Heart left ventricle (tissue), 16 donors: ENCODE measurements around the gene SLC19A1. TPM values are rescaled to one million over a fixed set of nuclear protein-coding genes. Genes with fewer than 3 reads are reported as not detected.

Experiments
- ATAC-seq, 4 donors: fragments of 200-7000 bp; cut with Tn5 transposase; one replicate each; pipeline ENCODE4 v1.9.1; 2020 to 2022; ENCODE audit warnings: moderate library complexity in 4 of 4, mild to moderate bottlenecking in 3 of 4, moderate number of reproducible peaks in 1 of 4
- DNase-seq, 5 donors: peaks; one replicate each; pipeline ENCODE4 v3.0.0-alpha.2; 2020
- H3K27ac ChIP-seq, 12 donors: fragments of 200-600 bp; sonication (generic) in 4 of 12; one replicate each; pipeline versions ENCODE4 v1.5.0 to v1.8.0; 2016 to 2022; ENCODE audit warnings: mild to moderate bottlenecking in 2 of 12
- H3K27me3 ChIP-seq, 9 donors: fragments of 200-600 bp; sonication (generic) in 2 of 9; one replicate each; pipeline versions ENCODE4 v1.5.1 to v1.8.0; 2016 to 2022; ENCODE audit warnings: mild to moderate bottlenecking in 3 of 9
- H3K36me3 ChIP-seq, 9 donors: fragments of 200-600 bp; sonication (generic) in 2 of 9; one replicate each; pipeline versions ENCODE4 v1.5.0 to v1.8.0; 2018 to 2022; ENCODE audit warnings: mild to moderate bottlenecking in 2 of 9
- H3K4me1 ChIP-seq, 12 donors: fragments of 200-600 bp; sonication (generic) in 4 of 12; one replicate each; pipeline versions ENCODE4 v1.5.0 to v1.8.0; 2016 to 2022; ENCODE audit warnings: mild to moderate bottlenecking in 3 of 12
- H3K4me3 ChIP-seq, 12 donors: fragments of 200-600 bp; sonication (generic) in 4 of 12; one replicate each; pipeline versions ENCODE4 v1.5.0 to v1.8.0; 2017 to 2022; ENCODE audit warnings: mild to moderate bottlenecking in 9 of 12, moderate library complexity in 4 of 12
- H3K9me3 ChIP-seq, 12 donors: fragments of 200-600 bp; sonication (generic) in 4 of 12; one replicate each; pipeline versions ENCODE4 v1.5.0 to v1.8.0; 2016 to 2022; ENCODE audit warnings: mild to moderate bottlenecking in 1 of 12
- POLR2A ChIP-seq, 2 donors: fragments of 450-650 bp; IDR thresholded peaks; one replicate each; pipeline ENCODE4 v1.6.1; 2017; ENCODE audit warnings: antibody characterized with exemption in 2 of 2, mild to moderate bottlenecking in 2 of 2, moderate library complexity in 2 of 2
- WGBS, 4 donors: extraction: QIAGEN DNeasy Blood & Tissue Kit in 2 of 4; methylation state at CpG; one replicate each; pipeline versions ENCODE4 v1.1.5 to v1.1.7; 2013 to 2018; 5-methylcytosine and 5-hydroxymethylcytosine counted together
- intact Hi-C, 10 donors: fragments of 100-400 bp; cut with DNase I; formaldehyde crosslinking; loops; one replicate each; pipeline versions ENCODE4 v1.11.1 to v1.14.2; 2022
- polyA plus RNA-seq, 2 donors: library from polyadenylated mRNA; stranded (reverse); fragments of 200-250 nt; gene quantifications; one replicate each; pipeline ENCODE4 v1.2.3, GENCODE V29; 2013
- total RNA-seq, 9 donors: library from RNA; depleted of rRNA in 2 of 9; stranded (reverse); fragments of >200 nt in 2 of 9; fragmentation: NEBNext Ultra II Directional in 3 of 9; extraction: Animal tissue kit (Norgen Biotek cat#: 25700) in 3 of 9; gene quantifications; one replicate each; pipeline versions ENCODE4 v1.1.0 to v1.2.4, GENCODE V29; 2016 to 2023
- TF ChIP-seq, protein P1 (sequence below), 12 donors: fragments of 200-600 bp; sonication (generic) in 4 of 12; IDR thresholded peaks; one replicate each; pipeline versions ENCODE4 v1.5.0 to v1.8.0; 2018 to 2022; ENCODE audit warnings: antibody characterized with exemption in 12 of 12, mild to moderate bottlenecking in 5 of 12
- donor health status: ischemic (EF 13 %, LVEDD 7.1; RV severe dilation, severe dysfunction).
- donor health status: healthy with polysubstance abuse.
- donor health status: DM: no; HTN: yes; CAD: no.
- donor health status: DM: no; HTN: no; CAD: no.
- donor health status: ischemic (EF 25% LVEDD 6.9; RV normal size, moderate dysfunction).
- donor health status: ischemic (EF 25% LVEDD 5.7; RV mildly dilated, moderate dysfunction).
- donor health status: healthy.
- donor health status: DM: yes; HTN: yes; CAD: no.
- donor health status: ischemic (EF 35%, LVEDD 5.7; RV mildly dilated, moderate dysfunction).
- donor health status: nonischemic (EF 11% LVEDD 7.7; RV severe dilation, severe dysfunction).
- donor health status: DM: yes; HTN: yes; CAD: no.
- donor health status: PGD.
- donor health status: ischemic (EF 29% LVEDD 5.4; RV normal size, mild dysfunction).
- donor health status: nonischemic (EF 23%, LVEDD 6.1; RV moderate dilation, normal function).

The SLC19A1 gene
- total and polyA plus RNA-seq, 11 donors: 2.4 to 7.0 (median 3.5) TPM

DNA sequence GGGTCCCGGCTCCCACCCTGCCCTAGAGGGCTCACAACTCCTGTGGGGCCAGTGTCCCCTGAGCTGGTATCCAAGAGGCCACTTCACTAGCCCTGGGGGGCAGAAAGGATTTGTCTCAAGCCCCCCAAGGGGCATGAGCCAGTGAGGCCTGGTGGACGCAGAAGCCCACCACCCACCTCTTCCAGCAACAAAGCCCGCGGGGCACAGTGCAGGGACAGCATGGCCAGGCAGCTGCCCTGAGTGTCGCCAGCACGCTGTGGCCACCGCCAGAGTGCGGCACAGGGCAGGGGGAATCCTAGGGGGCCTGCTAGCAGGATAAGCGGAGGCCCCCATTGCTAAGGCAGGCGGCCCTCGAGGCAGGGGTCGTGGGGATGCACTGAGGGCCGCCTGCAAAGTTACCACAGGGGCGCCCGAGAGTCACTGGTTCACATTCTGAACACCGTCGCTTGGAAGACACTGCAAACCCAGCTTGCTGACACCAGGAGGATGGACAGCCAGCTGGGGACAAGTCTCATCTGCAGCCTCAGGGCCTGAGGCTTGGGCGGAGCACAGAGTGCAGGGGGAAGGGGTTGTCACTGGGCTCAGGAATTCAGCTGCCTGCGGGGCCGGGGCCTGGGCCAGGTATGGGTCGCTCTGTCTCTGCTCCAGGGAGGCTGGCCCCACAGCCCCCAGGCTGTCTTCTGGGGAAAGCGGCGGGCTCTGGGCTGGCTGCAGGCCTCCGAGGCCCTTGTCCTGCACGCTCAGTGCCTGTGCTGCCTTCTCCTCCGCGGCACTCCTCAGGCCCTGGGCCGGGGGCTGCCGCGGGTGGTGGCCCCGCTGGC, 26.8 kb downstream of the SLC19A1 start:
- TF ChIP-seq POLR2A (IDR thresholded peaks at IDR 0.05): no peak
- TF ChIP-seq, protein P1, sequence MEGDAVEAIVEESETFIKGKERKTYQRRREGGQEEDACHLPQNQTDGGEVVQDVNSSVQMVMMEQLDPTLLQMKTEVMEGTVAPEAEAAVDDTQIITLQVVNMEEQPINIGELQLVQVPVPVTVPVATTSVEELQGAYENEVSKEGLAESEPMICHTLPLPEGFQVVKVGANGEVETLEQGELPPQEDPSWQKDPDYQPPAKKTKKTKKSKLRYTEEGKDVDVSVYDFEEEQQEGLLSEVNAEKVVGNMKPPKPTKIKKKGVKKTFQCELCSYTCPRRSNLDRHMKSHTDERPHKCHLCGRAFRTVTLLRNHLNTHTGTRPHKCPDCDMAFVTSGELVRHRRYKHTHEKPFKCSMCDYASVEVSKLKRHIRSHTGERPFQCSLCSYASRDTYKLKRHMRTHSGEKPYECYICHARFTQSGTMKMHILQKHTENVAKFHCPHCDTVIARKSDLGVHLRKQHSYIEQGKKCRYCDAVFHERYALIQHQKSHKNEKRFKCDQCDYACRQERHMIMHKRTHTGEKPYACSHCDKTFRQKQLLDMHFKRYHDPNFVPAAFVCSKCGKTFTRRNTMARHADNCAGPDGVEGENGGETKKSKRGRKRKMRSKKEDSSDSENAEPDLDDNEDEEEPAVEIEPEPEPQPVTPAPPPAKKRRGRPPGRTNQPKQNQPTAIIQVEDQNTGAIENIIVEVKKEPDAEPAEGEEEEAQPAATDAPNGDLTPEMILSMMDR (IDR thresholded peaks at IDR 0.05): no peak
- ATAC-seq (no peak), DNase-seq (peak in 3 of 5 donors; percentile 19 to 64 (median 22))
- no peak overlapping the region for H3K27ac ChIP-seq
- peaks cover 0 to 9% (median 0%) of the 10 kb centered on the region in 12 donors for H3K4me1 ChIP-seq
- WGBS, 4 donors: 94 to 95% (median 95%) methylated on average over 17 to 31 of the region's 31 CpGs
- peaks cover 0 to 30% (median 20%) of the 10 kb centered on the region in 12 donors for H3K9me3 ChIP-seq
- no peak overlapping the region for H3K4me3 ChIP-seq
- intact Hi-C loops: no loop called here
- peaks cover 0 to 28% (median 10%) of the 10 kb centered on the region in 9 donors for H3K36me3 ChIP-seq
- no peaks in the 10 kb centered on the region for H3K27me3 ChIP-seq

- TF ChIP-seq POLR2A (IDR thresholded peaks at IDR 0.05): no peak
- TF ChIP-seq, protein P1 (IDR thresholded peaks at IDR 0.05): no peak
- intact Hi-C loops: no loop called here
Observed at GRCh38 chr21:45514311-45515021, 27.8 kb downstream of the SLC19A1 start.

GRCh38 chr21:45513741-45514310, 28.4 kb downstream of the SLC19A1 start:
- TF ChIP-seq, protein P1 (IDR thresholded peaks at IDR 0.05): no peak
- no peak for TF ChIP-seq POLR2A (IDR thresholded peaks at IDR 0.05)
- intact Hi-C loops: no loop called here
- ATAC-seq: peak in 1 of 4 donors; percentile 6
- WGBS, 4 donors: 87 to 91% (median 90%) methylated on average over 10 to 11 of the region's 11 CpGs
- Histone ChIP-seq H3K36me3 (peaks cover 0 to 40% (median 12%) of the 10 kb centered on the region in 9 donors), H3K9me3 (peaks cover 0 to 14% (median 6%) of the 10 kb centered on the region in 12 donors), H3K27me3 (no peaks in the 10 kb centered on the region), H3K4me1 (peaks cover 0 to 9% (median 0%) of the 10 kb centered on the region in 12 donors), H3K27ac (no peak overlapping the region), H3K4me3 (no peak overlapping the region)
- peak in 1 of 5 donors; percentile 13 for DNase-seq

More at GRCh38 chr21:45514311-45515021, 27.8 kb downstream of the SLC19A1 start:
- ATAC-seq: no peak
- Histone ChIP-seq H3K4me3 (no peak overlapping the region), H3K9me3 (peaks cover 0 to 21% (median 12%) of the 10 kb centered on the region in 12 donors), H3K4me1 (peaks cover 0 to 9% (median 0%) of the 10 kb centered on the region in 12 donors), H3K27me3 (no peaks in the 10 kb centered on the region), H3K36me3 (peaks cover 0 to 38% (median 11%) of the 10 kb centered on the region in 9 donors), H3K27ac (no peak overlapping the region)
- DNase-seq: peak in 3 of 5 donors; percentile 18 to 55 (median 28)
- WGBS, 4 donors: 86 to 91% (median 91%) methylated on average over 18 to 22 of the region's 22 CpGs
